Uterus (tissue), 2 donors: Measurements from ENCODE around the gene TPM1.

ENCODE experiments used
- POLR2A ChIP-seq, 2 donors: fragments of 450-650 bp; IDR thresholded peaks; one replicate each; pipeline ENCODE4 v1.6.1; 2016; ENCODE audit warnings: antibody characterized with exemption in 2 of 2, mild to moderate bottlenecking in 1 of 2, moderate library complexity in 1 of 2
- TF ChIP-seq, protein P1 (sequence below), 4 experiments: fragments of 200-600 bp in 2 of 4; fragments of 450-650 bp in 2 of 4; sonication (generic) in 2 of 4; IDR thresholded peaks; one replicate each; pipeline ENCODE4 v1.5.1; 2016 to 2019; ENCODE audit warnings: antibody characterized with exemption in 4 of 4, mild to moderate bottlenecking in 2 of 4, moderate library complexity in 1 of 4

DNA sequence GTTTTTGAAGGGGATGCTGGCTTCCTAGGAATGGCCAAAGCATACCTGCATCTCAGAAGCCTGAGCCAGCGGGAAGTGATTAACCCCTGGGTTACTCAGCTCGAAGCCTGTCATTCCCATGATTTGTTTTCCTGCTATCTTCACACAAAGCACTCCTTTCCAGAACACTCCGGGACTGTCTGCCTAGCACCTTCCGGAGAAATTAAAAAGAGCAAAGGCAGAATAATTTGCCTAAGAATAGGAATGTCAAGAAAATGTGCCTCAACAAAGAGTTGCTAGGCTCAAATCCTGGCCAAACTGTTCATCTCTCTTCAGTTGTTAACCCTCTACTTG is 34.1 kb downstream of the TPM1 start:
- TF ChIP-seq, protein P1, sequence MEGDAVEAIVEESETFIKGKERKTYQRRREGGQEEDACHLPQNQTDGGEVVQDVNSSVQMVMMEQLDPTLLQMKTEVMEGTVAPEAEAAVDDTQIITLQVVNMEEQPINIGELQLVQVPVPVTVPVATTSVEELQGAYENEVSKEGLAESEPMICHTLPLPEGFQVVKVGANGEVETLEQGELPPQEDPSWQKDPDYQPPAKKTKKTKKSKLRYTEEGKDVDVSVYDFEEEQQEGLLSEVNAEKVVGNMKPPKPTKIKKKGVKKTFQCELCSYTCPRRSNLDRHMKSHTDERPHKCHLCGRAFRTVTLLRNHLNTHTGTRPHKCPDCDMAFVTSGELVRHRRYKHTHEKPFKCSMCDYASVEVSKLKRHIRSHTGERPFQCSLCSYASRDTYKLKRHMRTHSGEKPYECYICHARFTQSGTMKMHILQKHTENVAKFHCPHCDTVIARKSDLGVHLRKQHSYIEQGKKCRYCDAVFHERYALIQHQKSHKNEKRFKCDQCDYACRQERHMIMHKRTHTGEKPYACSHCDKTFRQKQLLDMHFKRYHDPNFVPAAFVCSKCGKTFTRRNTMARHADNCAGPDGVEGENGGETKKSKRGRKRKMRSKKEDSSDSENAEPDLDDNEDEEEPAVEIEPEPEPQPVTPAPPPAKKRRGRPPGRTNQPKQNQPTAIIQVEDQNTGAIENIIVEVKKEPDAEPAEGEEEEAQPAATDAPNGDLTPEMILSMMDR (IDR thresholded peaks at IDR 0.05): no peak
- no peak for TF ChIP-seq POLR2A (IDR thresholded peaks at IDR 0.05)
